B cell (primary cell): ENCODE measurements around the gene JUP. TPM values are rescaled to one million over a fixed set of nuclear protein-coding genes. Genes with fewer than 3 reads are reported as not detected.

Source experiments
- ATAC-seq: fragments of 200-7000 bp; cut with Tn5 transposase; one replicate; pipeline ENCODE4 v1.10.0; 2021; ENCODE audit warnings: low read depth, mild to moderate bottlenecking, moderate number of reproducible peaks, moderate library complexity
- CTCF ChIA-PET: fragments of 350-600 bp; sonication (Branson Sonifier 250); formaldehyde crosslinking; loops from one replicate; lab custom pipeline; 2021; ENCODE audit warnings: antibody characterized with exemption, inconsistent platforms; lab: Charles Lee
- POLR2A ChIA-PET: fragments of 350-600 bp; sonication (Branson Sonifier 250); formaldehyde crosslinking; loops from one replicate; lab custom pipeline; 2021; ENCODE audit warnings: antibody characterized with exemption; lab: Charles Lee
- DNase-seq: peaks from one replicate; pipeline ENCODE4 v3.0.0; 2013
- H2AFZ ChIP-seq: 2 replicates; pipeline ENCODE4 v1.6.1; 2012; ENCODE audit warnings: mild to moderate bottlenecking, low read depth, low read length; ENCODE audit not compliant: insufficient read depth, poor library complexity, severe bottlenecking
- H3K27ac ChIP-seq, 2 donors: 1 replicate in 1 of 2; 2 replicates in 1 of 2; pipeline ENCODE4 v1.5.1; 2012 to 2013; ENCODE audit warnings: low read length in 2 of 2, mild to moderate bottlenecking in 2 of 2, moderate library complexity in 1 of 2
- H3K27me3 ChIP-seq, 4 experiments: fragments of 200-600 bp in 1 of 4; sonication (generic) in 1 of 4; replicated peaks in 1 of 4; 1 replicate in 2 of 4; 2 replicates in 2 of 4; pipeline versions ENCODE4 v1.6.1 to v1.7.0; 2013 to 2016; ENCODE audit warnings: low read length in 3 of 4, mild to moderate bottlenecking in 2 of 4, mixed read lengths in 1 of 4, moderate library complexity in 1 of 4; ENCODE audit not compliant: insufficient read depth in 4 of 4, control insufficient read depth in 3 of 4; ENCODE audit errors: control extremely low read depth in 1 of 4
- H3K36me3 ChIP-seq, 2 experiments: replicated peaks in 1 of 2; 1 replicate in 1 of 2; 2 replicates in 1 of 2; pipeline versions ENCODE4 v1.6.1 to v1.7.1; 2013; ENCODE audit warnings: low read length in 1 of 2; ENCODE audit not compliant: insufficient read depth in 2 of 2, control insufficient read depth in 1 of 2; ENCODE audit errors: control extremely low read depth in 1 of 2, extremely low read depth in 1 of 2
- H3K4me1 ChIP-seq, 2 donors: fragments of 200-600 bp in 1 of 2; sonication (generic) in 1 of 2; 1 replicate in 1 of 2; 2 replicates in 1 of 2; pipeline versions ENCODE4 v1.5.1 to v1.6.1; 2013 to 2017; ENCODE audit warnings: low read length in 2 of 2; ENCODE audit not compliant: control insufficient read depth in 2 of 2, insufficient read depth in 2 of 2
- H3K4me2 ChIP-seq: replicated peaks from 2 replicates; pipeline ENCODE3; 2012; ENCODE audit warnings: mild to moderate bottlenecking, low read depth, low read length; ENCODE audit not compliant: poor library complexity, severe bottlenecking
- H3K4me3 ChIP-seq, 5 experiments: fragments of 200-600 bp in 1 of 5; sonication (generic) in 1 of 5; 1 replicate in 3 of 5; 2 replicates in 2 of 5; pipeline versions ENCODE4 v1.5.1 to v1.7.0; 2011 to 2016; ENCODE audit warnings: low read length in 4 of 5, mild to moderate bottlenecking in 4 of 5, low read depth in 2 of 5, control low read depth in 1 of 5, moderate library complexity in 1 of 5; ENCODE audit not compliant: insufficient read depth in 1 of 5; ENCODE audit errors: control extremely low read depth in 1 of 5, extremely low read depth in 1 of 5
- H3K79me2 ChIP-seq: fragments of 200-600 bp; sonication (generic); one replicate; pipeline ENCODE4 v1.6.0; 2016; ENCODE audit warnings: low read length; ENCODE audit not compliant: control insufficient read depth, insufficient read depth
- H3K9ac ChIP-seq: fragments of 200-600 bp; sonication (generic); 2 replicates; pipeline ENCODE4 v1.6.1; 2017; ENCODE audit warnings: mild to moderate bottlenecking, low read length, moderate library complexity
- H3K9me3 ChIP-seq, 3 donors: one replicate each; pipeline versions ENCODE4 v1.6.1 to v1.7.1; 2013; ENCODE audit warnings: low read length in 2 of 3; ENCODE audit not compliant: control insufficient read depth in 2 of 3, insufficient read depth in 1 of 3; ENCODE audit errors: control extremely low read depth in 1 of 3
- H4K20me1 ChIP-seq: 2 replicates; pipeline ENCODE4 v1.6.0; 2012; ENCODE audit warnings: mild to moderate bottlenecking, low read length; ENCODE audit not compliant: insufficient read depth, control insufficient read depth, poor library complexity, severe bottlenecking
- H3K27ac Mint-ChIP-seq: one replicate; pipeline ENCODE4 v1.8.0; 2021; ENCODE audit warnings: mixed read lengths
- H3K27me3 Mint-ChIP-seq: one replicate; pipeline ENCODE4 v1.8.0; 2021; ENCODE audit warnings: mixed read lengths
- H3K4me1 Mint-ChIP-seq: one replicate; pipeline ENCODE4 v1.8.0; 2021; ENCODE audit warnings: mixed read lengths
- H3K4me3 Mint-ChIP-seq: one replicate; pipeline ENCODE4 v1.8.0; 2021; ENCODE audit warnings: mixed read lengths
- H3K9me3 Mint-ChIP-seq: one replicate; pipeline ENCODE4 v1.8.0; 2022; ENCODE audit warnings: mixed read lengths; ENCODE audit not compliant: insufficient read depth
- CTCF ChIP-seq: fragments of 200-600 bp; IDR thresholded peaks from one replicate; pipeline ENCODE4 v1.8.0; 2022; ENCODE audit warnings: antibody characterized with exemption, mild to moderate bottlenecking
- EZH2 ChIP-seq: IDR thresholded peaks from 2 replicates; pipeline ENCODE4 v1.6.1; 2012; ENCODE audit warnings: borderline replicate concordance, low read depth, mild to moderate bottlenecking, moderate library complexity, low read length; ENCODE audit not compliant: insufficient read depth, poor library complexity, severe bottlenecking
- WGBS: methylation state at CpG from one replicate; pipeline ENCODE4 v1.1.5; 2013; ENCODE audit warnings: missing lambda C conversion rate; ENCODE audit not compliant: insufficient coverage; 5-methylcytosine and 5-hydroxymethylcytosine counted together
- intact Hi-C: fragments of 100-400 bp; cut with micrococcal nuclease; formaldehyde crosslinking; loops from one replicate; pipeline ENCODE4 v1.10.0; 2022
- polyA plus RNA-seq: library from polyadenylated mRNA; depleted of rRNA; stranded (reverse); fragments of >200 nt; gene quantifications from 2 replicates; pipeline ENCODE4 v1.2.3, GENCODE V29; 2012
- total RNA-seq, 2 donors: library from RNA; stranded (reverse); fragments of 120-200 nt in 1 of 2; gene quantifications; 1 replicate in 1 of 2; 2 replicates in 1 of 2; pipeline versions ENCODE4 v1.2.3 to v1.2.4, GENCODE V29; 2013 to 2022

JUP gene
- total and polyA plus RNA-seq, 2 donors (not counting 1 experiment from before 2014, with no cell fraction given): 62.9 to 63.3 TPM

- Histone ChIP-seq H3K4me2 (no peak overlapping the region), H3K9ac (no peak overlapping the region), H2AFZ (no peak overlapping the region), H3K36me3 (no peaks in the 10 kb centered on the region), H4K20me1 (no peaks in the 10 kb centered on the region), H3K4me3 (no peak overlapping the region), H3K79me2 (no peaks in the 10 kb centered on the region), H3K27me3 (no peaks in the 10 kb centered on the region), H3K9me3 (no peaks in the 10 kb centered on the region), H3K4me1 (no peaks in the 10 kb centered on the region), H3K27ac (no peak overlapping the region)
- DNase-seq (no peak), ATAC-seq (no peak)
- no peaks in the 10 kb centered on the region for H3K9me3 Mint-ChIP-seq
- intact Hi-C loops: no loop called here
- POLR2A ChIA-PET: no interaction called here
- no peak overlapping the region for H3K27ac Mint-ChIP-seq
- 81% methylated on average over 10 of the region's 22 CpGs for WGBS
- no peak for TF ChIP-seq CTCF
- no peak for TF ChIP-seq EZH2
- H3K4me1 Mint-ChIP-seq: peaks cover 1% of the 10 kb centered on the region
- no peaks in the 10 kb centered on the region for H3K27me3 Mint-ChIP-seq
- H3K4me3 Mint-ChIP-seq: no peak overlapping the region
- CTCF ChIA-PET: interaction anchor here (1.4 kb wide), 1 partner anchor 9 kb away, joined by 4 read pairs; no protein-coding TSS in a partner anchor
Observed at GRCh38 chr17:41792845-41793783, 6.6 kb upstream of the JUP start.

- H3K27me3 ChIP-seq: no peaks in the 10 kb centered on the region
- no peak for DNase-seq
- Mint-ChIP-seq H3K27me3 (no peaks in the 10 kb centered on the region), H3K4me3 (peak overlapping the region; percentile 81), H3K27ac (peak overlapping the region; percentile 71), H3K9me3 (no peaks in the 10 kb centered on the region), H3K4me1 (peaks cover 39% of the 10 kb centered on the region)
- no peak for ATAC-seq
- H3K4me3 ChIP-seq: no peak overlapping the region
- peaks cover 25% of the 10 kb centered on the region for H3K79me2 ChIP-seq
- intact Hi-C loops: loop anchor here (5.0 kb wide), 3 partner anchors 50 to 130 kb away; partner anchors contain the start of genes ACLY and EIF1
- ChIA-PET POLR2A (interaction anchor here (1.2 to 2.1 kb wide), 4 partner anchors 10 to 602 kb away, joined by 3 to 14 read pairs (median 4); partner anchors contain the start of genes EIF1 and STAT3), CTCF (interaction anchor here (1.3 to 4.8 kb wide), 10 partner anchors 8 to 231 kb away, joined by 3 to 63 read pairs (median 8); partner anchors contain the start of genes DNAJC7, FKBP10 and P3H4)
- WGBS: no CpG with 5 or more reads among the region's 4 CpGs
- H3K4me1 ChIP-seq: peaks cover 33 to 46% of the 10 kb centered on the region in 2 donors
- peaks cover 0 to 4% (median 0%) of the 10 kb centered on the region in 3 donors for H3K9me3 ChIP-seq
- H4K20me1 ChIP-seq: peaks cover 19% of the 10 kb centered on the region
- peak overlapping the region; percentile 83 for H3K4me2 ChIP-seq
- H3K27ac ChIP-seq: no peak overlapping the region
- no peak overlapping the region for H2AFZ ChIP-seq
- H3K9ac ChIP-seq: no peak overlapping the region
- no peaks in the 10 kb centered on the region for H3K36me3 ChIP-seq
- TF ChIP-seq EZH2: no peak
- no peak for TF ChIP-seq CTCF
Observed at GRCh38 chr17:41787021-41787418, 509 bp upstream of the JUP start.
